Breast epithelium (tissue), 4 donors: ENCODE data around the gene NKAIN1. TPM values are rescaled to one million over a fixed set of nuclear protein-coding genes. Genes with fewer than 3 reads are reported as not detected.

Experiments used
- DNase-seq, 2 donors: peaks; one replicate each; pipeline ENCODE4 v3.0.0-alpha.2; 2019; ENCODE audit warnings: low spot score in 2 of 2
- H3K27ac ChIP-seq, 2 donors: fragments of 200-600 bp; sonication (generic) in 1 of 2; one replicate each; pipeline ENCODE4 v1.5.1; 2016 to 2019; ENCODE audit warnings: mild to moderate bottlenecking in 1 of 2
- H3K27me3 ChIP-seq, 2 donors: fragments of 200-600 bp; sonication (generic) in 1 of 2; one replicate each; pipeline versions ENCODE4 v1.5.1 to v1.6.0; 2017 to 2019; ENCODE audit warnings: control low read depth in 1 of 2, mild to moderate bottlenecking in 1 of 2
- H3K36me3 ChIP-seq: fragments of 200-600 bp; one replicate; pipeline ENCODE4 v1.5.1; 2019
- H3K4me1 ChIP-seq, 2 donors: fragments of 200-600 bp; sonication (generic); one replicate each; pipeline ENCODE4 v1.5.1; 2016 to 2019; ENCODE audit warnings: control low read depth in 1 of 2
- H3K4me3 ChIP-seq, 3 donors: fragments of 200-600 bp; sonication (generic); 1 replicate in 2 of 3; 2 replicates in 1 of 3; pipeline ENCODE4 v1.5.1; 2016 to 2019; ENCODE audit warnings: mild to moderate bottlenecking in 3 of 3, moderate library complexity in 2 of 3
- H3K9me3 ChIP-seq, 2 donors: fragments of 200-600 bp; sonication (generic) in 1 of 2; one replicate each; pipeline ENCODE4 v1.5.1; 2016 to 2019; ENCODE audit warnings: control low read depth in 1 of 2
- CTCF ChIP-seq, 3 donors: fragments of 450-650 bp; IDR thresholded peaks; one replicate each; pipeline ENCODE4 v1.5.1; 2016 to 2017; ENCODE audit warnings: antibody characterized with exemption in 3 of 3, mild to moderate bottlenecking in 3 of 3, moderate library complexity in 3 of 3
- POLR2A ChIP-seq: fragments of 450-650 bp; IDR thresholded peaks from one replicate; pipeline ENCODE4 v1.6.1; 2016; ENCODE audit warnings: antibody characterized with exemption, mild to moderate bottlenecking, moderate library complexity
- POLR2AphosphoS5 ChIP-seq, 3 donors: sonication (generic); formaldehyde crosslinking; IDR thresholded peaks; one replicate each; pipeline ENCODE4 v1.6.1; 2017; ENCODE audit warnings: antibody characterized with exemption in 3 of 3
- intact Hi-C: fragments of 100-400 bp; cut with DNase I; formaldehyde crosslinking; loops from one replicate; pipeline ENCODE4 v1.15.1; 2023; ENCODE audit warnings: low total_unique reads
- total RNA-seq, 3 donors: library from RNA; depleted of rRNA; stranded (reverse); fragments of >200 nt; gene quantifications; one replicate each; pipeline ENCODE4 v1.1.0, GENCODE V29; 2016

NKAIN1 gene
- total RNA-seq, 3 donors from 2014 or later = 0.16 to 2.0 TPM; not detected in 1

GRCh38 chr1:31232689-31233088, 7.0 kb downstream of the NKAIN1 start:
- DNase-seq = no peak
- Histone ChIP-seq H3K9me3 (no peaks in the 10 kb centered on the region), H3K27ac (no peak overlapping the region), H3K4me3 (no peak overlapping the region), H3K27me3 (no peaks in the 10 kb centered on the region), H3K4me1 (no peaks in the 10 kb centered on the region), H3K36me3 (no peaks in the 10 kb centered on the region)
- no peak for TF ChIP-seq POLR2AphosphoS5 (IDR thresholded peaks at IDR 0.05)
- TF ChIP-seq POLR2A = no peak
- TF ChIP-seq CTCF (IDR thresholded peaks at IDR 0.05) = no peak
- intact Hi-C loops = no loop called here

GRCh38 chr1:31231802-31232201, 7.9 kb downstream of the NKAIN1 start:
- Histone ChIP-seq H3K36me3 (no peaks in the 10 kb centered on the region), H3K9me3 (no peaks in the 10 kb centered on the region), H3K4me1 (no peaks in the 10 kb centered on the region), H3K27ac (no peak overlapping the region), H3K27me3 (no peaks in the 10 kb centered on the region), H3K4me3 (no peak overlapping the region)
- no peak for DNase-seq
- intact Hi-C loops = no loop called here
- no peak for TF ChIP-seq POLR2AphosphoS5 (IDR thresholded peaks at IDR 0.05)
- TF ChIP-seq POLR2A = no peak
- no peak for TF ChIP-seq CTCF (IDR thresholded peaks at IDR 0.05)

GRCh38 chr1:31230378-31230777, 9.3 kb downstream of the NKAIN1 start:
- no peak for DNase-seq
- intact Hi-C loops = no loop called here
- Histone ChIP-seq H3K27me3 (no peaks in the 10 kb centered on the region), H3K4me1 (no peaks in the 10 kb centered on the region), H3K27ac (no peak overlapping the region), H3K36me3 (no peaks in the 10 kb centered on the region), H3K9me3 (no peaks in the 10 kb centered on the region), H3K4me3 (no peak overlapping the region)
- TF ChIP-seq CTCF (IDR thresholded peaks at IDR 0.05) (no peak), POLR2A (no peak), POLR2AphosphoS5 (IDR thresholded peaks at IDR 0.05) (no peak)

- DNase-seq = no peak
- no peaks in the 10 kb centered on the region for H3K4me1 ChIP-seq
- no peaks in the 10 kb centered on the region for H3K27me3 ChIP-seq
- H3K9me3 ChIP-seq = no peaks in the 10 kb centered on the region
- no peaks in the 10 kb centered on the region for H3K36me3 ChIP-seq
- H3K4me3 ChIP-seq = no peak overlapping the region
- H3K27ac ChIP-seq = no peak overlapping the region
- intact Hi-C loops = no loop called here
- no peak for TF ChIP-seq POLR2A
- no peak for TF ChIP-seq POLR2AphosphoS5 (IDR thresholded peaks at IDR 0.05)
- TF ChIP-seq CTCF (IDR thresholded peaks at IDR 0.05) = no peak
Observed at GRCh38 chr1:31228986-31229385, 10.7 kb downstream of the NKAIN1 start.

GRCh38 chr1:31227891-31228568, 11.7 kb downstream of the NKAIN1 start:
- intact Hi-C loops = no loop called here
- H3K27ac ChIP-seq = no peak overlapping the region
- no peaks in the 10 kb centered on the region for H3K4me1 ChIP-seq
- H3K9me3 ChIP-seq = no peaks in the 10 kb centered on the region
- H3K27me3 ChIP-seq = no peaks in the 10 kb centered on the region
- no peaks in the 10 kb centered on the region for H3K36me3 ChIP-seq
- no peak overlapping the region for H3K4me3 ChIP-seq
- no peak for DNase-seq
- TF ChIP-seq CTCF (IDR thresholded peaks at IDR 0.05) (no peak), POLR2A (no peak), POLR2AphosphoS5 (IDR thresholded peaks at IDR 0.05) (no peak)
